WI38 (cell line): ENCODE measurements around the gene OVCH2.

Experiments
- H3K4me3 ChIP-seq: 2 replicates; pipeline ENCODE4 v1.5.1; 2011; ENCODE audit warnings: low read depth, mild to moderate bottlenecking, control low read depth, low read length
- TF ChIP-seq, protein P1 (sequence below): IDR thresholded peaks from 2 replicates; pipeline ENCODE4 v1.5.1; 2012; ENCODE audit warnings: low read depth, mild to moderate bottlenecking, control low read depth, low read length

Gene OVCH2

DNA sequence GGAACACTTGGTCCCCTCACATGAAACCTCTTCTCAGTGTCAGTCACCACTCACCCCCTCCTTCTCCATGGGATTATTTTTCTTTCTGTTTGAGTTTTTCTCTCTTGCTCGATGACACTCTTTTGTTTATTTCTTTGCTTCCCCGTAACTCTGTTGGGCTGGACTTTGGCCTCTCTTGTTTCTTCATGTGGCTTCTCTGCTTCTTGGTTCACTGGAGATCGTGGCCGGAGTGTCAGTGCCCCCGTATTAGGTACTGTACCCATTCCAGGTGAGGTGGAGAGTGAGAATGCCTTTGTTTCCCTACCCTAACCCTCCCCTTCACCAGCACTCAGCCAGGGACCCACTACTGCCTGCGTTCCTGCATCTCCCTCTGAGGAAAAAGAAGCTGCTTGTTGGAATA lies 65.5 kb downstream of the OVCH2 start:
- TF ChIP-seq, protein P1, sequence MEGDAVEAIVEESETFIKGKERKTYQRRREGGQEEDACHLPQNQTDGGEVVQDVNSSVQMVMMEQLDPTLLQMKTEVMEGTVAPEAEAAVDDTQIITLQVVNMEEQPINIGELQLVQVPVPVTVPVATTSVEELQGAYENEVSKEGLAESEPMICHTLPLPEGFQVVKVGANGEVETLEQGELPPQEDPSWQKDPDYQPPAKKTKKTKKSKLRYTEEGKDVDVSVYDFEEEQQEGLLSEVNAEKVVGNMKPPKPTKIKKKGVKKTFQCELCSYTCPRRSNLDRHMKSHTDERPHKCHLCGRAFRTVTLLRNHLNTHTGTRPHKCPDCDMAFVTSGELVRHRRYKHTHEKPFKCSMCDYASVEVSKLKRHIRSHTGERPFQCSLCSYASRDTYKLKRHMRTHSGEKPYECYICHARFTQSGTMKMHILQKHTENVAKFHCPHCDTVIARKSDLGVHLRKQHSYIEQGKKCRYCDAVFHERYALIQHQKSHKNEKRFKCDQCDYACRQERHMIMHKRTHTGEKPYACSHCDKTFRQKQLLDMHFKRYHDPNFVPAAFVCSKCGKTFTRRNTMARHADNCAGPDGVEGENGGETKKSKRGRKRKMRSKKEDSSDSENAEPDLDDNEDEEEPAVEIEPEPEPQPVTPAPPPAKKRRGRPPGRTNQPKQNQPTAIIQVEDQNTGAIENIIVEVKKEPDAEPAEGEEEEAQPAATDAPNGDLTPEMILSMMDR = no peak

DNA sequence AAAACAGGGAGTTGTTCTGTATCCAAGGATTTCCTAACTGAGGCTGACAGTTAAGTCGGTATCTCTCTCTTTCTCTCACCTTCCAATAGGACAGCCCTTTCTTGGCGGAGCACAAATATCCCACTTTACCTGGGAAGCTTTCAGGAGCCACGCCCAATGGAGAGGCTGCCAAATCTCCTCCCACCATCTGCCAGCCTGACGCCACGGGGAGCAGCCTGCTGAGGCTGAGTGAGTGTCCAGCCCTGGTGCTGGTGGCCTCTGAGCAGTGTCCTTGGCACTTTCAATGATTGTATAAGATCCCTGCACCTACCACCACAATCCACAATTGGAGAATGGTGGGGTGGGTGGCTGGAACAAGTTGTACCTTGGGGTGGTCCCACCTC lies 66.6 kb downstream of the OVCH2 start:
- TF ChIP-seq, protein P1 = no peak
- no peak overlapping the region for H3K4me3 ChIP-seq

More for the DNA sequence above, 65.5 kb downstream of the OVCH2 start:
- no peak overlapping the region for H3K4me3 ChIP-seq
